Erythroblast (primary cell): ENCODE data around the gene TNPO3.
"Not testable (repeated sequence)": the region's sequence is repeated elsewhere in the genome, so short reads cannot be mapped to it uniquely, and the experiment has no call there.

Source experiments
- DNase-seq, 2 experiments: peaks; one replicate each; lab custom pipeline; 2025; lab: John Stamatoyannopoulos, UW
- GATA1 ChIP-seq: IDR thresholded peaks from 2 replicates; pipeline ENCODE4 v1.6.1; 2011; ENCODE audit warnings: low read depth, mild to moderate bottlenecking, control low read depth, low read length, moderate library complexity
- POLR2A ChIP-seq: IDR thresholded peaks from 2 replicates; pipeline ENCODE4 v1.6.1; 2011; ENCODE audit warnings: mild to moderate bottlenecking, low read length

TNPO3 gene

GRCh38 chr7:129053938-129054437 is 923 bp downstream of the TNPO3 start:
- TF ChIP-seq GATA1 (no peak), POLR2A (no peak)
- DNase-seq: no peak

GRCh38 chr7:129052441-129052840 is 2.5 kb downstream of the TNPO3 start:
- TF ChIP-seq POLR2A: no peak
- no peak for TF ChIP-seq GATA1
- no peak for DNase-seq

- not testable (repeated sequence) for DNase-seq
Observed at GRCh38 chr7:129051459-129051858, 3.5 kb downstream of the TNPO3 start.

- TF ChIP-seq POLR2A (no peak), GATA1 (no peak)
- DNase-seq: no peak
Observed at GRCh38 chr7:129047761-129048160, 7.2 kb downstream of the TNPO3 start.

GRCh38 chr7:129045682-129046081 is 9.2 kb downstream of the TNPO3 start:
- TF ChIP-seq POLR2A (no peak), GATA1 (no peak)
- DNase-seq: no peak

GRCh38 chr7:129043012-129043411 is 11.9 kb downstream of the TNPO3 start:
- no peak for TF ChIP-seq GATA1
- TF ChIP-seq POLR2A: no peak
- DNase-seq: no peak

- TF ChIP-seq GATA1: no peak
- DNase-seq: no peak
Observed at GRCh38 chr7:129041142-129042085, 13.5 kb downstream of the TNPO3 start.

GRCh38 chr7:129038468-129038867 is 16.4 kb downstream of the TNPO3 start:
- DNase-seq: not testable (repeated sequence)

GRCh38 chr7:129037585-129037984 is 17.3 kb downstream of the TNPO3 start:
- no peak for DNase-seq
- TF ChIP-seq GATA1 (no peak), POLR2A (no peak)

- TF ChIP-seq POLR2A: no peak
- no peak for TF ChIP-seq GATA1
- DNase-seq: no peak
Observed at GRCh38 chr7:129032017-129032416, 22.9 kb downstream of the TNPO3 start.

- no peak for TF ChIP-seq GATA1
- no peak for TF ChIP-seq POLR2A
- DNase-seq: no peak
Observed at GRCh38 chr7:129030440-129030839, 24.5 kb downstream of the TNPO3 start.

GRCh38 chr7:129024125-129024524 is 30.8 kb downstream of the TNPO3 start:
- no peak for DNase-seq
- no peak for TF ChIP-seq GATA1
- TF ChIP-seq POLR2A: no peak

GRCh38 chr7:129021656-129022055 is 33.3 kb downstream of the TNPO3 start:
- DNase-seq: no peak
- no peak for TF ChIP-seq GATA1
- TF ChIP-seq POLR2A: no peak

- no peak for DNase-seq
- TF ChIP-seq POLR2A (no peak), GATA1 (no peak)
Observed at GRCh38 chr7:129017933-129018538, 36.9 kb downstream of the TNPO3 start.
